ENCODE measurements around the gene SHTN1.

GRCh38 chr10:116838143-116838725, 166.8 kb downstream of the SHTN1 start:
- TF ChIP-seq POLR2AphosphoS5 (IDR thresholded peaks at IDR 0.05; ENCODE audit: low read depth) (no peak), GABPA (IDR thresholded peaks at IDR 0.05; ENCODE audit: low read depth) (no peak), REST (IDR thresholded peaks at IDR 0.05; ENCODE audit: insufficient replicate concordance, low read depth) (no peak)
- TF ChIP-seq, protein P1, sequence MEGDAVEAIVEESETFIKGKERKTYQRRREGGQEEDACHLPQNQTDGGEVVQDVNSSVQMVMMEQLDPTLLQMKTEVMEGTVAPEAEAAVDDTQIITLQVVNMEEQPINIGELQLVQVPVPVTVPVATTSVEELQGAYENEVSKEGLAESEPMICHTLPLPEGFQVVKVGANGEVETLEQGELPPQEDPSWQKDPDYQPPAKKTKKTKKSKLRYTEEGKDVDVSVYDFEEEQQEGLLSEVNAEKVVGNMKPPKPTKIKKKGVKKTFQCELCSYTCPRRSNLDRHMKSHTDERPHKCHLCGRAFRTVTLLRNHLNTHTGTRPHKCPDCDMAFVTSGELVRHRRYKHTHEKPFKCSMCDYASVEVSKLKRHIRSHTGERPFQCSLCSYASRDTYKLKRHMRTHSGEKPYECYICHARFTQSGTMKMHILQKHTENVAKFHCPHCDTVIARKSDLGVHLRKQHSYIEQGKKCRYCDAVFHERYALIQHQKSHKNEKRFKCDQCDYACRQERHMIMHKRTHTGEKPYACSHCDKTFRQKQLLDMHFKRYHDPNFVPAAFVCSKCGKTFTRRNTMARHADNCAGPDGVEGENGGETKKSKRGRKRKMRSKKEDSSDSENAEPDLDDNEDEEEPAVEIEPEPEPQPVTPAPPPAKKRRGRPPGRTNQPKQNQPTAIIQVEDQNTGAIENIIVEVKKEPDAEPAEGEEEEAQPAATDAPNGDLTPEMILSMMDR (IDR thresholded peaks at IDR 0.05; ENCODE audit: insufficient read depth, low read length): no peak
